Measurements from ENCODE around the gene EVC2.

- no peak for TF ChIP-seq CTCF (IDR thresholded peaks at IDR 0.05)
- no peak for TF ChIP-seq POLR2A (IDR thresholded peaks at IDR 0.05)
These were observed 22.9 kb upstream of the EVC2 start for GRCh38 chr4:5730993-5731990.

All from lower leg skin (tissue), 3 donors.